ENCODE results near the gene CIAO2B. TPM values are rescaled to one million over a fixed set of nuclear protein-coding genes. Genes with fewer than 3 reads are reported as not detected.

CIAO2B gene
- total RNA-seq, 1 experiment from 2014 or later, result 83.0 TPM

DNA sequence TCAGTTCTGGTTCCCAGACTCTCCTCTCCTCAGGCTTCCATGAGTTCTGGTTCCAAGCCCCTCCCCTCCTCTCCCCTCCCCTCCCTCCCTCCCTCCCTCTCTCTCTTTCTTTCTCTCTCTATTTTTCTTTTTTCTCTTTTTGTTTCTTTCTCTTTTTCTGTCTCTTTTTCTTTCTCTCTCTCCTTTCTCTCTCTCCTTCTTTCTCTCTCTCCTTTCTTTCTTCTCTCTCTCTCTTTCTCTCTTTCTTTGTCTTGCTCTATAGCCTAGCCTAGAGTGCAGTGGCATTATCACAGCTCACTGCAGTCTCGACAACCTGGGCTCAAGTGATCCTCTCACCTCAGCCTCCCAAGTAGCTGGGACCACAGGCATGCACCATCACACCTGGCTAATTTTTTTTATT lies 26.1 kb upstream of the CIAO2B start:
- H3K4me1 Mint-ChIP-seq, result peaks cover 4 to 15% of the 10 kb centered on the region in 2 experiments
- no peaks in the 10 kb centered on the region for H3K9me3 Mint-ChIP-seq

More for the DNA sequence above, 26.1 kb upstream of the CIAO2B start:
- no peaks in the 10 kb centered on the region; a peak in 1 of 7 replicates for H3K36me3 Mint-ChIP-seq (ENCODE audit: insufficient read depth in 1 of 3, low read depth in 3 of 3)
- no peak overlapping the region for H4K91ac ChIP-seq (ENCODE audit: insufficient read length, low read depth, low read length)
- no peaks in the 10 kb centered on the region for H3K4me1 ChIP-seq (ENCODE audit: insufficient read depth, low read length)
- no peak overlapping the region for H3K4me2 ChIP-seq (ENCODE audit: insufficient read depth, insufficient read length, low read length)
- WGBS (ENCODE audit: extremely low coverage, insufficient read length, low lambda C conversion rate), result no CpG with 5 or more reads among the region's 1 CpG
- no peaks in the 10 kb centered on the region for H3K79me2 ChIP-seq (ENCODE audit: insufficient read depth, low read length)
- H2BK20ac ChIP-seq (ENCODE audit: low read depth, low read length, poor library complexity, severe bottlenecking), result no peak overlapping the region
- H4K20me1 ChIP-seq (ENCODE audit: control insufficient read depth, insufficient read depth, insufficient read length), result no peaks in the 10 kb centered on the region
- H2AK5ac ChIP-seq (ENCODE audit: insufficient read length, low read length), result no peak overlapping the region
- peaks cover 13% of the 10 kb centered on the region for H3K27me3 Mint-ChIP-seq (ENCODE audit: low read depth)
- no peak overlapping the region for H2BK12ac ChIP-seq (ENCODE audit: insufficient read length, low read depth, low read length)
- no peak overlapping the region for H3K23ac ChIP-seq (ENCODE audit: insufficient read length, low read depth, low read length)
- no peak overlapping the region for H4K8ac ChIP-seq (replicated peaks; ENCODE audit: insufficient read length, low read depth, low read length)
- no peak overlapping the region for H3K18ac ChIP-seq (ENCODE audit: insufficient read length, low read depth, low read length)
- H2AFZ ChIP-seq (ENCODE audit: low read length), result no peak overlapping the region
- H2BK15ac ChIP-seq (ENCODE audit: low read depth, low read length), result no peak overlapping the region
- no peak overlapping the region for H3K27ac ChIP-seq (ENCODE audit: insufficient read length, low read depth, low read length)
- no peak overlapping the region for H3K4me3 Mint-ChIP-seq
- no peak overlapping the region for H3K4ac ChIP-seq (ENCODE audit: low read depth, low read length)
- no peak for DNase-seq
- TF ChIP-seq CTCF (conservative IDR thresholded peaks at IDR 0.05), result no peak
- H3K79me1 ChIP-seq (ENCODE audit: insufficient read depth, low read depth, low read length, poor library complexity, severe bottlenecking), result no peaks in the 10 kb centered on the region
- no peak overlapping the region for H4K5ac ChIP-seq (ENCODE audit: insufficient read length, low read depth, low read length)
- H3K27me3 ChIP-seq (ENCODE audit: insufficient read depth, low read length), result no peaks in the 10 kb centered on the region
- no peaks in the 10 kb centered on the region for H3K9me3 ChIP-seq (ENCODE audit: control insufficient read depth, low read depth, low read length)
- no peak overlapping the region for H3T11ph ChIP-seq (ENCODE audit: low read length)
- H3K14ac ChIP-seq (ENCODE audit: insufficient read depth, low read length), result no peak overlapping the region
- no peaks in the 10 kb centered on the region for H3K23me2 ChIP-seq (ENCODE audit: insufficient read length, low read depth, low read length, poor library complexity, severe bottlenecking)
- H3K9ac ChIP-seq (ENCODE audit: extremely low read depth, insufficient read length, low read length), result no peak overlapping the region
- H3K27ac Mint-ChIP-seq, result peak overlapping the region in 1 of 3 experiments; percentile 61; a peak in 2 of 7 replicates
- H3K56ac ChIP-seq (ENCODE audit: insufficient read length, low read depth, low read length), result no peak overlapping the region
- no peak overlapping the region for H2BK120ac ChIP-seq (ENCODE audit: low read depth, low read length, poor library complexity, severe bottlenecking)
- H2BK5ac ChIP-seq (ENCODE audit: insufficient read length, low read length), result no peak overlapping the region
